HG02852 (cell line): ENCODE results near the gene VOPP1.
"Not testable (repeated sequence)": the region's sequence is repeated elsewhere in the genome, so short reads cannot be mapped to it uniquely, and the experiment has no call there.

ENCODE experiments used
- ATAC-seq: cut with Tn5 transposase; IDR thresholded peaks from one replicate; pipeline ENCODE4 v1.9.1; 2021; ENCODE audit warnings: mild to moderate bottlenecking, moderate library complexity; ENCODE audit not compliant: unreplicated experiment

The VOPP1 gene, protein sequence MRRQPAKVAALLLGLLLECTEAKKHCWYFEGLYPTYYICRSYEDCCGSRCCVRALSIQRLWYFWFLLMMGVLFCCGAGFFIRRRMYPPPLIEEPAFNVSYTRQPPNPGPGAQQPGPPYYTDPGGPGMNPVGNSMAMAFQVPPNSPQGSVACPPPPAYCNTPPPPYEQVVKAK

DNA sequence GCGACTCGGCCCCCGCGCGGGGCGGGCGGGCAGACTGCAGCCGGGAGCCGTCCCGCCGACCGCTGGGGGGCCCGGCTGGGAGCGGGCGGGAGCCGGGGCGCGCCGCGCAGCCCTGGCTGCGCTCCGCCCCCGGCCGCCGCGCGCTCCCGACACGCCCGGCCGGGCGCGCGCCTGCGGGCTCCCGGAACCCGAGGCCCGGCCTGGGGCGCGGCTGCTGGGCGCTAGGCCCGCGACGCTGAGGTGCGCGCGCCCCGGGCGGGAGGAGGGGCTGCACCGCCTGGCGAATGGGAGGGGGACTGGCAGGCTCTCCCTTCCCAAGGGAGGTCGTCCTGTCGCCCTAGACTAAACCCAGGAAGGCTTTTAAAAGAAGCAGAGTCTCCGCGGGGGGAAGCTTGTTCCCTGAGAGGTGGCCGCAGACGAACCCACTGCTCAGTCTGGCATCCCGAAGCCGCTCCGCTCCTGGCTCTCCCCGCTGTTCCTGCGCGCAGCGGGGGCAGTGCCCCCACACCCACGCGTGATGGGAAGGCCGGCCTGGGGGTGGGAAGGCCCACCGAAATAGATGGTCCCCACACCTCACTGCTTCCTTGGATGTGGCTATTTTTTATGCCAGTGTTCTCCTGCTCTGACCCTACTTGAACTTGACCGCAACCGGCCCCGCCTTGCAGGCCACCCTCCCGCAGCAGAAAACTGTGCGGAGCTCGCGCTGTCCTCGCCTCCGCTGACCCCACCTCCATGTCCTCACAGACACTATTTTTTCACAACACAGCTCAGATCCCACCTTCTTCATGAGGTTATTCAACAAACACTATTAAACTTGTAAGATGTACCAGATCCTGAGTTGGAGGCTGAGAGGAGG, at the start of gene VOPP1:
VOPP1 (minus strand) TSS at position 125 of the 856 bp plus-strand sequence. CDS start 178 bp downstream, outside the sequence.
- peak; percentile 41 for ATAC-seq

DNA sequence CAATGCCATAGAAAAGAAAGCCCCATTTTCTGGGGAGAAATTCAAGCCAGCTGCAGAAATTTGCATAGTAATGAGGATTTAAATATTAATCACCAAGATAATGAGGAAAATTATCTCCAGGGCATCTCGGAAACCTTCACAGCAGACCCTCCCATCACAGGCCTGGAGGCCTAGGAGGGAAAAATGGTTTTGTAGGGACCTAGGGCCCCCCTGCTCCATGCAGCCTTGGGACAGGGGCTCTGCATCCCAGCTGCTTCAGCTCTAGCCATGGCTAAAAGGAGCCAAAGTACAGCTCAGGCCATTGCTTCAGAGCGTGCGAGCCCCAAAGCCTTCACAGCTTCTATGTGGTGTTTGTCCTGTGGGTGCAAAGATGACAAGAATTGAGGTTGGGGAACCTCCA, 46.6 kb upstream of the VOPP1 start:
- no peak for ATAC-seq

DNA sequence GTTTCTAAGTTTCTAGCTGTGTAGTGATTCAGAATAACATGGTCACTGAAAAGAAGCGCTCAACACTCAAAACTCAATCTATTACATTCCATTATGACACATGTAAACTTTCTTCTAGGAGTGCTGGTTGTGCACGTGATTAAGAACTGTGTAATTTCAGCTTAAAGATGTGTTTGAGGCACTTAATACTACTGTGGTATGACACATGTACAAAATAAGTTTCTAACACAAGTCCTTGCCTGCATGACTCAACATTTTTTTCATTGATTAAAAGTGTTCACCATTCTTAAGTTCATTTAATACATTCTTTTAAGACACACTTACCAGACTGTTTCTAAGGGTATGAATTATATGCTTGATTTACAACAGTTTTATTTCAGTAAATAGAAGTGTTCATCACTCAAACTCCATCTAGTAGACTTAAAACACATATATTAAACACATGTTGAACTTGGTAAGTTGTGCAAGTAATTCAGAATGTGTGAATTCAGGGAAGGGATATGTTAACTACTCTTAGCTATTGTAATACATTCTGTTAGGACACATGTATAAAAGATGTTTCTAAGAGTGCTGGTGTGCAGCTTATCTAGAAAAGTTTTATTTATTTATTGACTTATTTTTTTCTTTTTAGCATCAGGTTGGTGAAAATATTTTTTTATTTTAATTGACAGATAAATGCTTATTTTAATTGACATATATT, 42.2 kb upstream of the VOPP1 start:
- not testable (repeated sequence) for ATAC-seq

DNA sequence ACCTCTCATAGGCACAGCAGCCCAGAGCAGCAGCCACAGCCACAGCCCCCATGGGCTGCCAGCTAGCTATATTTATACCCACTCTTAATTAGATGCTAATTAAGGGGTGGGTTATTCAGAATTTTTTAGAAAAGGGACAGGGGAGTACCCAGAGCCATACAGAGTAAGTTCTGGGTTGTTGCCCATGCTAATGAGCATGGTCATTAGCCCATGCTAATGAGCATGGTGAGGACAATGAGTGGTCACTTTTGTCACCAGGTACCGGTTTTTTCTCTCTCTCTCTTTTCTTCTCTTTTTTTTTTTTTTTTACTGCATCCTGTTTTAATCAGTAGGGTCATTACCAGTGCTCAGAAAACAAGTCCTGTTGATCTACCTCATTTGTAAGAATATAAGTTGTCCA, 37.4 kb upstream of the VOPP1 start:
- not testable (repeated sequence) for ATAC-seq

DNA sequence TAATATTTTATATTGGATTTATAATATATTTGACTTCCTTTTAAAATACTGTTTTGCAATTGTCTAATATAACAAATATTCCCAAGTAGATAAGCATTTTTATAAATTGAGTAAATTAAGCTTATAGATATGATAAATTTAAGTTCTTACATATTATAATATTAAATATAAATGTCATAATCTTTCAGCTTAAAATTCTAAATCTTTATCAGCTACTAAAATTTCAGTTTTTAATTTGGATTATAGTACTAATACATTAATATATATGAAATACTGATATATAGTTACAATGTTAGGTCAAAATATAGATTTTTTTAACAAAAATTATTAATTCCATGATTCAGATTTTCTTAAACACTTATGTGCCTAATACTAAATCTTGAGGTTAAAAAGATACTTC, 33.4 kb upstream of the VOPP1 start:
- ATAC-seq = not testable (repeated sequence)

DNA sequence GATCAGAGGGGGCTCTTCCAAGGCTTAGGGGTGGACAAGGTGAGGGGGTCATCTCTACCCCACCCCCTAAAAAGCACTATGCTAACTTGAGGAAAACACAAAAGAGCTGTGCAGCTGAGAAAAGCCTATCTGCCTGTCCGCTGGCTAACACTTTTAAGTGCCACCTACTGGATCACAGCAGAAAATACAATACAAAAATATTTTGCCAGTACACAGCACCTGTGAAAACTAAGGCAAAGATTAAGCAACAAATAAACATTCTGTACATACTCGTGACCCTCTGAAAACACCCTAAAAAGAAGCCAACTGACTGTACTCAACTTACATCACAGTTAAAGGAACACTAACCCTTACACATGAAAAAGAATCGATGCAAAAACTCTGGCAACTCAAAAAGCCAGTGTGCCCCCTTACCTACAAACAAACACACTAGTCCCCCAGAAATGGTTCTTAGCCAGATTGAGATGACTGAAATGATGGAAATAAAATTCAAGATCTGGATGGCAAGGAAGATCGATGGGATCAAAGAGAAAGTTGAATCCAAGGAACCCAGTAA, 25.7 kb upstream of the VOPP1 start:
- ATAC-seq = peak; percentile 49

DNA sequence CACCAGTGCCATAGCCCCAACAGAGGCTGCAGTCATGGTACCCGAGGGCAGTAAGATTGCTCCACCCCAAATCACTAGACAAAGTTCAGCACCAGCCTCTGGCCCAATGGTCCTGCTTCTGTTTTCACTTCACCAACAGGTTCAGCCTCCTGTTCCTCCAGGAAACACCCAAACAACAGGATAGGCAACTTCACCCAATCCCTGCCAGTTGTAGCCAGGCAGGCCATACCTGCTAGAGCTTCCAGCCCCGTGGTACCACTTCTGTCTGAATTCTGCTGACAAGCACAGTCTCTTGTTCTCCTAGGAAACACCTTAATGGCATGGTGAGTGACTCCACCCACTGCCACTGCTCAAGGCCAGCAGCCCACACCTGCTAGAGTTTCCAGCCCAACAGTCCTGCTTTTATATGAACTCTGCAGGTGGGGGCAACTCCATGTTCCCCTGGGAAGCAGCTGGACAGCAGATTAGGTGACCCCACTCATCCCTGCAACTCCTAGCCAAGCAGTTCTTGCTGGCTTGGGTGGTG, 25.0 kb upstream of the VOPP1 start:
- peak; percentile 12 for ATAC-seq

DNA sequence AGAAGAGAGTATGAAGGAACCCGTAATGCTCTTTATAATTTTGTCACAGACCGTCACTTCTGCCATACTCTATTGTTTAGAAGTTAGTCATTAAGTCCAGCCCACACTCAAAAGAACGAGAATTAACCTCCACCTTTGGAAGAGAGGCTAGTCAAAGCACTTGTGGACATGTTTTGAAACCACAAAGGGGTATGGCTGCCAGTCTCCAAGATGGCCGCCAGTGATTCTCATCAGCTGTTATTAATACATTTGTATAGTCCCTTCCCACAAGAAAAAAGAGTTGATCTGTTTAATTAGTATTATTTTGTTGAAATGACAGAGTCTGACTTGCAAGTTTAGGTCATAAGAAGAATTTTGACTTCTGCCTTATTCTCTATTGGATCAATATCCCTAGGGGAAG, 23.2 kb upstream of the VOPP1 start:
- no peak for ATAC-seq

DNA sequence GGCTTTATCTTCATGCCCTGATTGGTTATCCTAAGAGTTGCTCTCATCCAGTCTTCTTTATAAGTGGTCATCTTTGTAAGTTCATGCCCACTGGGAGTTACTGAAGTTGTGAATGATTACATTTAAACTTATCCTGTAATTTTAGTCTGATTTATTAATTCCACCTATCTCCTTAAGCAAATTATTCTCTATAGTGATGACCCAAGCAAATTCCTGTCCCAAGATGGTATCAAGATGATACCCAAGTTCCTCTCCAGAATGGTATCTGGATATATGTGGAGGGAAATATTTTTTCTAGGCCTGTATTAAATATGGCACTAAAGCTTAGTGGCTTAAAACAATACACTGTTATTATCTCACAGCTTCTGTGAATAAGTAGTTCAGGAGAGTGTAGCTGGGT, 22.6 kb upstream of the VOPP1 start:
- no peak for ATAC-seq

DNA sequence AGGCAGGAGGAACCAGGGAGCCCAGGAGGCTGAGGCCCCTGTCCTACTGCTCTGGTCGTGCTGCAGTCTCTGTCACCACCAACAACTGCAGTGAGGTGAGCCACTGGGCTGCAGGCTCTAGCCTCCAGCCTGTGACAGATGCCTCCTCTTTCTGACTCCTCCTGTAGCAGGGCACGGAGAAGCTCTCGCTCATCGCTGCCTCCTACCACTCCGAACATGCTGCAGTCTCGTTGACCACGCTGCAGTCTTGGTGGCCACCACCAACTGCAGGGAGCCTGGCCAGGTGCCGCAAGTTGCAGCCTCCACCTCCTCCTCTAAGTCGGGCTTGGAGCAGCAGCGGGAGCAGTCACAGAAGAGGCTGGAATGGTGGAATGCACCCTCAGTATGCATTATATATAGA, 22.1 kb upstream of the VOPP1 start:
- no peak for ATAC-seq

DNA sequence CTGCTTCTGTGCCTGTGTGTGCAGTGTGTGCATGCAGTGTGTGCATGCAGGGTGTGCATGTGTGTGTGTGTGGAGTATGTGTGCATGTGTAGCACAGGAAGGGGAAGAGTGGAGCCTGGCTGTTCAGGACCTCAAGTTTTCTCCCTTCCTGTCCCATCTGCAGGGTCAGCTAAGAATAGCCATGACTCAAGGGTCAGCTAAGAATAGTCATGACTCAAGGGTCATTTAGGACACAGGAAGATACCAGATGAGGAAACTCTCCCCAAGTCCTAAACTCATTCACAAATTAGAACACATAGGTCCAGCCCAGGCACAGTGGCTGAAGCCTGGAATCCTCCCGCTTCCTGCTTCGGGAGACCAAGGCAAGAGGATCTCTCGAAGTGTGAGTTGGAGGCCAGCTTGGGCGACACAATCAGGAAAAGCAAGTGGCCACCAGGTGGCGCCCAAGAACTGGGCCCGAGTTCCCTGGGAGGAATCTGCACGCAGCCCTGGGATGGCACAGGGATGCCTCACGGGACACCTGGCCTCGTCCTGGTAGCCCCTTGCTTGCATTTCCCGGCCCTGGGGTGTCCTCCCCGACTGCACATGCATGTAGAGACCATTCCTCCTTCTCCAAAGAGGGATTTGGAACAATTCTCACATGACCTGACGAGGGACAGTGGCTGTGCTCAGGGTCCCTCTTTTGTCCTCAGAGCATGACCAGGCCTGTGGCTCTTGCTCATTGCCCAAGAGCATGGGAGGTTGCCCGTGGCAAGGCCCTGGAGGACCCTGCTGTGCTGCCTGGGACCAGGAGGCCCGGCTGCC, 21.4 kb upstream of the VOPP1 start:
- peak; percentile 51 for ATAC-seq

DNA sequence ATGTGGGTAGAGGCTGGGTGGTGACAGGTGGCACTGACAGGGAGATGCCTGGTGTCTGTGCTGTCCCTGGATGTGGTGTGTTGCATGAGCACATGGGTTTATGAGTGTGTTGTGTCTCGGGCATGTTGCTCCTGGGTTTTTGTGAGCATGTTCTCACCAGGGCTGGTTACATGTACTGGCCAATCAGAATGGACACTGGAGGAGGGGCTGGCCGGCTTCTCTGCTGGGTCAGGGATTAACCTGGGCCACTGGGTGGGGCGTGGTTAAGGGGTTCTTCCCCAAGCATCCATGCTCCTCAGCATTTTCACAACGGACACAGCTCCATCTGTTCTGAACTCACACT, 20.8 kb upstream of the VOPP1 start:
- ATAC-seq = no peak

DNA sequence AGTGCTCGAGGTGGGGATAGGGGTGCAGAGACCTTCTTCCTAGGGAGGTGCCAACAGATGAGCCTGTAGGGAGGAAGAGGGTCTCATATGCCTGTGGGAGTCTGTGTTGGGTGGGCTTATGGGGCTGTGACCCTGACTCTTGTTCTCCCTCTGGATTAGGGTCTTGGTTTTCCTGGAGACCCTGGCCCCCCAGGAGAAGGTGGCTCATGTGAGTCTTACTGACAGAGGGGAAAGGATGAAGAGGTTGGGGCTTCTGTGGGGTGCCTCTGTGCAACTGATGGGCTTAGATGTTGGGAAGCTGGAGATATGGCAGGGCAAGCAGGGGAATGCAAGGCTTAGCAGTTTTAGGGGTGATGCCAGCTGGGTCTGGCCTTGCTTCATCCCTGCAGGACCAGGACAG, 20.2 kb upstream of the VOPP1 start:
- no peak for ATAC-seq

DNA sequence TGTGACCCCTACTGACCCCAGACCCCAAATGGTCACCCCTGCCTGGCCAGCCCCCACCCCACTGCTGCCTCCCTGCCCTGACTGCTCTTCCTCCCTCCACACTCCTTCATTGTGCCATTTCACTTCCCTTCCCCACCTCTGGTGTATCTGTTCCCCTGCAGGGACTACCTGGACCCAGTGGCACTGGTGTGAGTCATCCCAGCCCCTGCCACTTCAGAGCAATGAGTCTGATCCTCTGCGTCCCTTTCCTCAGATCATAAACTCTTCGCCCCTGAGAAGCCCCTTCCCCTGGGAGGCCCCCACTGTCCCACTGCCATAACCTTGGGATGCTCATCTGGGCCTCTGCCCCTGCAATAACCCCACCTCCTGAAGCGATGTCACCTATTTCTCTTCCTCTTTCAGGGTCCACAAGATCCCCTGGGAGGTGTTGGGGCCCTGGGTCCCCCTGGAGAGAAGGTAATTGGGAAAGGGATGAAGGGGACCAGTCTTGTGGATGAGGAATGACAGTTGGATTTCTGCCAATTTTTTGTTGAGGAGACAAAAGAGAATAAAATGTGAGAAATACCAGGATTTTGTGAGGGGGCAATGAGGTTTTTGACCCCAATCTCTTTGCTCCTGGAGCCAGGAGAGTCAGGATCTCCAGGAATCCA, 19.1 kb upstream of the VOPP1 start:
- ATAC-seq = no peak

DNA sequence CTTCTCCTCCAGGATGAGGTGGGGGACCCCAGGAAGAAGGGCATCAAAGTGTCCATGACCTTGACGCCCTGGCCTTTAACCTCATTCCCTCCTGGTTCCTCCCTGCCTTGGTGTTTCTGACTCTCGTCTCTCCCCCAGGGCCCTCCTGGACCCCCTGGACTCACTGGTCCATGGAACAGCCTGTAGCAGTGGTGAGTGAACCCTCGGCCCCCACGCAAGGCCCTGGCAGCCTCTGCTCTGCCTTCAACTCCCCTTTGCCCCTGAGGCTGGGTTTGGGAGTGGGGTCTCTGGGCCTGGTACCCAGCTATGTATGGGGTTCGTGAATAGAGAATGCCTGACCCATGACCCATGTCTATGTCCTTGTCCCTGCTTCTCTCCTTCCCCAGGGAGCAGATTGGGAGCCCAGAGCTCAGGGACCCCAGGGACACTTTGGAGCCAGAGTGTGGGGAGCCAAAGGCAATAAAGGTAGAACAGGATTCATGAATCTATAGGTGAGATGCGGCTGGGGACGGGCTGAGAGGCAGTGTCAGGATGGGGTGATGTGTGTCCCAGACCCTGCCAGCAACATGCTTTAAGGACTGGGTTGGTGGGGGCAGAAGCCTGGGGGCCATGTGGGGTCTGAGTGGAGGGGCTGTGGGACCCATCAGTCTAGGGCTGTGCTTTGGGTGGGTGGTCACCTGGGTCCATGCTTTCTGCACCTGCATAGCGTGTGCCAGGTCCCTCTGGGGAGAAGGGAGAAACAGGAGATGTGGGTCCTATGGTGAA, 18.4 kb upstream of the VOPP1 start:
- ATAC-seq = no peak

DNA sequence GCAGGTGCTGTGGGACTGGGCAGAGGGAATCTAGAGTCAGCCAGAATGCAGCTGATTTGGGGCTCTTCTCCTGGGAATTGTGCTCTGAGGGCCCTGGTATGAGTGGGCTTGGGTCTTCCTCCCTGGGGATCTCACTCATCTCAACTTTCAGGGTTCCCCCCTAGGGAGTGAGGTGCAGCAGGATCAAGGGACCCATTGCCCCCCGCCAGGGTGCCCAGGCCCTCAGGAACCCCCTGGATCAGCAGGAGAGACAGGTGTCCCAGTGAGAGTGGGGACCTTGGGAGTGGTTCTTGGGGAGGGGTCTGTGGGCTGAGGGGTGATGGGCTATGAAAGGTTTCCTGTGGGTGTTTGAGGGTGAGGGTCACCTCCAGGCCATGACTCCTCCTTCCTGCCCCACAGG, 17.6 kb upstream of the VOPP1 start:
- no peak for ATAC-seq

DNA sequence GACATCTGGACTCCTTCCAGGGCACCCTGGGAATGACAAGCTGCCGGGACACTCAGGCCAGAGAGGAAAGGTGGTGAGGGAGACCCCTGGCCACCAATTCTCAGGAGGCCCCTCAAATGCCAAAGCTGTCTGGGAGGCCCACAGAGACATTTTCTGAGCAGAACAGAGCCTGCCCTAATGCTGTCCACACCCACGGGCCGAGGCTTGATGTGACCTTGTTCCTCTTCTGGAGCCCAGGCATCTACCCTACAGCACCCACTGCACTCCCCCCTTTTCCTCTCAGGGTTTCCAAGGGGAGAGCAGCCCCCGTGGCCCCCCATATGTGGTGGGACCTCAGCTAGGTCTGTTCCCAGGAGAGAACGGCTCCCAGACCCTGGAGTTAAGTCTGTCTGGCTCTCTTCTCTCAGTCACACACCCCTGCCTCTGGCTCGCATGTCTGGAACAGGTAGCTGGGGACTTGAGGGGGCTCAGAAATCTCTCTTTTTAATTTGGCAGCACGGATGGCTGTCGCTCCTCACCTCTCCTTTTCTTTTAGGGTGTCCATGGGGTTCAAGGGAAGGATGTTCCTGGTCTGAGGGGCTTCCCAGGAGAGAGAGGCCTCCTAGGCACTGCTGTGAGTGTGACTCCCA, 16.8 kb upstream of the VOPP1 start:
- no peak for ATAC-seq

DNA sequence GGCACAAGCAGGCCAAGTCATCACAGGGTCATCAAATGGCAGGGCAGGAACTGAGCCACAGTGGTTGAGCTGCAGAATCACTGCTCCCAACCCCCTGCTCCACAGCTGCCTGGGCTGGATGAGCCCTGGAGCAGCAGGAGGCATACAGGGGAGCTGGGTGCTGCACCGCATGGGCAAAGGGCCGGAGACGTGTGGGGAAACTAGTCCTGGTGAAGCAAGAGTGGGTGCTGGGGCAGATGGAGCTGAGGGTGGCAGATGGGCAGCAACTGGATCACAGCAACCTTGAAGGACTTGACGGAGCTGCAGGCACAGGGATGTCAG, 16.0 kb upstream of the VOPP1 start:
- ATAC-seq = no peak
